GM18505 (cell line): ENCODE results near the gene CAMK2B.

Experiments used
- ATAC-seq: cut with Tn5 transposase; IDR thresholded peaks from one replicate; pipeline ENCODE4 v1.9.1; 2021; ENCODE audit not compliant: unreplicated experiment
- POLR2A ChIP-seq: IDR thresholded peaks from 4 replicates; pipeline ENCODE4 v1.6.1; 2011; ENCODE audit warnings: borderline replicate concordance; ENCODE audit not compliant: insufficient read depth, insufficient read length; ENCODE audit errors: extremely low read depth

The CAMK2B gene

DNA sequence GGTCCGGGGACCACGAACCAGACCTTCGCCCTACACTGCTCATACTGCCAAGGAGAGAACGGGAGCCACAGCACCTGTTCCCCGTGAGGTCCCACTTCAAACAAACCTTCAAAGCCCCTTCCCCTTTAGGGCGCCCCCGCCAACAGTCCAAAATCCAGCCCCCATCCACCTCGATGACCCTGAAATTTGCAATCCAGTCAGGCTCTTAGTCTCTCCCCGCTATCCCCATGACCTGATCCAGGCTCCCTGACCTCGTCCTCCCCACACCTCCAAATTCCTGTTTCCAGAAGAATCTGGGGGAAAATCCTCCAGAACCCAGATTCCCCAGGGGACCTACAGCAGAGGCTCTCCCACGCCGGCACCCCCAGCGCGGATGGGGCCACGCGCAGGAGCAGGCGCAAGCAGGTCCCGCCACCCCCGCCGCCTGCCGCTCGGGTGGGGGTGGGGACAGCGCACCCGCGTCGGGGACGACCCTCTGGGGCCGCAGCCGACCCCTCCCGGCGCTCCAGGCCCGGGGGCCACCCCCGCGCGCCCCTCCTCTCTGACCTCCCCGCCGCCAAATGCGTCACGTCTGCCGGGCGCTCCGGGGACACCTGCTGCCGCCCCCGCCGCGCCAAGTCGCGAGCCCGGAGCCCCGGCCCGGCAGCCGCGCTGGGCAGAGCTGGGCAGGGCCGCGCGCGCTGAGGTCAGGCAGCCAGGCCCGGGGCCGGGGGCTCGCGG lies 753 bp downstream of the CAMK2B start:
- TF ChIP-seq POLR2A, result no peak
- ATAC-seq, result no peak

DNA sequence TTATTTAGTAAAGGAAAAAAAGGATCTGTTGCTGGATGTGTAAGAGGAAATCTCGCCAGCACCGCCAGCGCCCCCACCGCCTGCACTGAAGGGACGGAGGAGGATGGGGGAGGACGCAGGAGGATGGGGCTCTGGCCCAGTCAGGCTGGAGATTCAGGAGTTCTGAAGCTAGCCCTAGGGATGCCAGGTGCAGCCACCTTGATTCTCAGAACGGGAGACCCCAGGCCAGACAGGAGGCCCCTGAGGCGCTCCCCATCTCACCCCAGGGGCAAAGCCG lies 1.3 kb downstream of the CAMK2B start:
- ATAC-seq, result no peak
- TF ChIP-seq POLR2A, result no peak

DNA sequence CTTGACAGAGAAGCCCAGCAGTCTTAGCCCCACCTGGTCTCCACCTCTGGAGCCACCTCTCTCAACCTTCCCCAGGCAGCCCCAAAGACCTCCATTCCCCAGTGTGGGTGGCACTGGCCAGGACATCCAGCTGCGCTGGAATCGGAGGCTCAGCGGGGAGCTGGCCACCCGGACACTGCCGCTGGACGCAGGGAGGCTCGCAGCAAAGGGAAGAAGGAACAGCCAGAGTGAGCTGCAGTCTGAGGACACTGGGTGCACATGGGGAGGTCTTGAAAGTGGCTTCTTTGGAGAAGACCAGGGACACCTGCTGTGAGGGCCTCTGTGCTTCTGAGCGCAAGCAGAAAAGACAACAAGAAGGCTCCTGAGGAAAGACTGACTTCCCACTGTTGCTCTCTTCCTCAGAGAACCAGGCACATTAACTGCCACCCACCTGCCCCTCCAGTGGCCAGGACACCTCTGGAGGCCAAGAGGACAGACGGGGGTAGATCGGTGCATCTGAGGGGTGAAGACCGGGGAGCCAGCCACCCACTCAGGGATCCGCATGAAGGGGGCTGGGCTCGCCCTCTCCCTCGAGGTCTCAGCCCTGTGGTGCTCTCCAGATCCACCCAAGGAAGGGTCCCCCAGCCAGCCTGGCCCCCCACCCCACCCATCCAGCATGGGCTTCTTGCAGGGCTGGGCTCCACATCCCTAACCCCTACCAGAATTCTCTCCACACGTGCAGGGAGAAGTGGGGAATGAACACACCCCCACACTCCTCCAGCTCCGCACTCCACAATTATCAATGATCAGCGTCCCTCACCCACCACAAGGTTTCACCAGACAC lies 1.8 kb downstream of the CAMK2B start:
- ATAC-seq, result no peak
- no peak for TF ChIP-seq POLR2A

DNA sequence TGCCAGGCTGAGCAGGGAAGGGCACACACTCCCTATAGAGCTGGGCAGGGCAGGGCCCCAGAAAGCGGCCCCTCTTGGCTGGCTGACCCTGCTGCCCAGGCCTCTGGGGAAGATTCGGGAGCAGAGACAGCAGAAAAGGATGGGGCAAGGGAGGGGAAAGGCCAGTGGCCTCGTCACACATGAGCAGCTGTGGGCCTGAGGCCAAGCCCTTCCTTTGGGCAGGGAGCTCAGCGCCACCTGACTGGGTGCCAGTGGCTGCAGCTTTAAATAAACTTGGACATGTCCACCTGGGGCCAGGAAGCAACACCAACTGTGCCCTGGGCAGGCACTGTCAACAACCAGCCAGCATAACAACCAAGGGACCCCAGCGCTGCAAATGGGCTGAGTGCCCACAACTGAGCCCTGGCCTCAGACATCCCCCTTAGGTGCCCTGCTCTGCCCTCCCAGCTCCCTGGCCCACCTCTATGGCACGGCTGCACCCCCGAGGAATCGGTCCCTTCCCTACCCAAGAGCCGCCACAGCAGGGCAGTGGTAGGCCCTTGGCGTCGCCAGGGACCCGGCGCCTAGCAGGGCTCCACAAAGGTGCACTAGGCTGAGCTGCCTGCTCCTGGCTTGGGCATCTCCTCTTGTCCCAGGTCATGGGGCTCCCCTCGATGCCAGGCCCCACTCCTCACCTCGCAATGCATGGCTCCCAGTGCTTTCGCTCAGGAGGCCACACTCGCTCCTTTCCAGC lies 2.6 kb downstream of the CAMK2B start:
- ATAC-seq, result no peak
- TF ChIP-seq POLR2A, result no peak

GRCh38 chr7:44321796-44322195 lies 3.6 kb downstream of the CAMK2B start:
- ATAC-seq, result no peak

GRCh38 chr7:44320794-44321371 lies 4.5 kb downstream of the CAMK2B start:
- TF ChIP-seq POLR2A, result no peak
- no peak for ATAC-seq

More at GRCh38 chr7:44321796-44322195, 3.6 kb downstream of the CAMK2B start:
- TF ChIP-seq POLR2A, result no peak

DNA sequence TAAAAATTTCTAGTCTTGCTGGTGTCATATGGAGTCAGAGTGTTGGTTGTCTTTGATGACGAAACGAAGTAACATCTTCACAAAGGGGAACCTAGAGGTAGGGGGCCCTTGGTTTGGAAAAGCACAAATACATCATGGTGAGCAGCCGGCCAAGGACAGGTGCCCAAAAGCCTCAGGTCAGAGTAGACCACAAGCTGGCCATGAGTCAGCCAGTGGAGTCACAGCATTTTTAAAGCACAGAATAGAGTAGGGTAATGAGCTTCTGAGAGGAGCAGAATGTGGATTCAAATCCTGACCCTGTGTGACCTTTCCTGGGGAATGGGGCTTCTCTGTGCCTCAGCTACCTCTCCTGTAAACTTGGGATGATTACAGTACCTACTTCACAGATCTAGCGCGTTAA lies 5.3 kb downstream of the CAMK2B start:
- ATAC-seq, result no peak
- TF ChIP-seq POLR2A, result no peak

GRCh38 chr7:44318332-44318731 lies 7.1 kb downstream of the CAMK2B start:
- ATAC-seq, result no peak
- TF ChIP-seq POLR2A, result no peak

DNA sequence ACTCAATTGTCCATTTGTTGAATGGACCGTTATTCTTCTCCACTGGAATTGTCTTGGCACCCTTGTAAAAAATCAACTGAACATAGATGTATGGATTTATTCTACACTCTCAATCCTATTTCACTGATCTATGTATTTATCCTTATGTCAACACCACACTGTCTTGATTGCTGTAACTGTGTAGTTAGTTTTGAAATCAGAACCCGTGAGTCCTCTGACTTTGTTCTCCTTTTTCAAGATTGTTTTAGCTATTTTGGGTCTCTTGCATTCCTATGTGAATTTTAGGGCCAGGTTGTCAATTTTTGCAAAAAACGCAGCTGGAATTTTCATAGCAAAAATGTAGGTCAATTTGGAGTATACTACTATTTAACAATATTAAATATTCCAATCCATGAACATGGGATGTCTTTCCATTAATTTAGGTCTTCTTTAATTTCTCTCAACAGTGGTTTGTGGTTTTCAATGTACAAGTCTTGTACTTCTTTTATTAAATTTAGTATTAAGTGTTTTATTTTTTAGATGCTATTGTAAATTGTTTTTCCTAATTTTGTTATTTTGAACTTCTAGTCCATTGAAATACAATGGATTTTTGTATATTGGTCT lies 10.0 kb downstream of the CAMK2B start:
- no peak for ATAC-seq
- TF ChIP-seq POLR2A, result no peak

DNA sequence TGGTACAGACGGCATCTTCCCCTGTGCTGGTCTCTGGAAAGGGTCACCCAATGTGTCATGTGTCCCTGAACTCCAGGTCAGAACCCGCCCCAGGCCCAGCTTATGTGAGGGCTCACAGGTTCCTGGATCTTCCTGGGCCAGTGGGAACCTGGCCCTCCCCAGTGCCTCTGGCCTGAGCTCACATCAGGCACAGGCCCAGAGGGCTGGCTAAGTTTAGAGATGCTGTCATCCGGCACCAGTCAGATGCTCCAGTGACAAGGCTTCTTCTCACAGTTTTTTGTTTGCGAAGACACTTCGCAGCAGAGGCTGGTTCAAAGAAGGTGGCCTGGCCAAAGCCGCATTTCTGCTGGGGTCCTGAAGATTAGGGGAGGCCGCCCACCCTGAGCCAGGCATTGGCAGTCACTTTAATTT lies 11.8 kb downstream of the CAMK2B start:
- no peak for ATAC-seq
- no peak for TF ChIP-seq POLR2A

GRCh38 chr7:44313016-44313415 lies 12.4 kb downstream of the CAMK2B start:
- no peak for TF ChIP-seq POLR2A
- no peak for ATAC-seq

GRCh38 chr7:44311561-44312495 lies 13.6 kb downstream of the CAMK2B start:
- ATAC-seq, result no peak
- TF ChIP-seq POLR2A, result no peak
